GM13976 (cell line): Measurements from ENCODE around the gene ACTG1.

ENCODE experiments used
- DNase-seq: peaks from one replicate; pipeline ENCODE4 v3.0.0; 2012; ENCODE audit warnings: low spot score
- CTCF ChIP-seq: IDR thresholded peaks from 2 replicates; pipeline ENCODE4 v1.5.1; 2012; ENCODE audit warnings: borderline replicate concordance, mild to moderate bottlenecking; ENCODE audit not compliant: insufficient read depth; ENCODE audit errors: extremely low read depth, missing control alignments, control extremely low read depth
- in situ Hi-C: fragments of 300-500 bp; cut with MboI; formaldehyde crosslinking; loops from one replicate; pipeline ENCODE4 v1.12.0; 2022; ENCODE audit warnings: low sequenced_read_pairs, mixed read lengths, inconsistent platforms; ENCODE audit not compliant: unreplicated experiment

ACTG1 gene

GRCh38 chr17:81493198-81494038, 19.2 kb downstream of the ACTG1 start:
- in situ Hi-C loops = no loop called here
- TF ChIP-seq CTCF = no peak
- DNase-seq = no peak

DNA sequence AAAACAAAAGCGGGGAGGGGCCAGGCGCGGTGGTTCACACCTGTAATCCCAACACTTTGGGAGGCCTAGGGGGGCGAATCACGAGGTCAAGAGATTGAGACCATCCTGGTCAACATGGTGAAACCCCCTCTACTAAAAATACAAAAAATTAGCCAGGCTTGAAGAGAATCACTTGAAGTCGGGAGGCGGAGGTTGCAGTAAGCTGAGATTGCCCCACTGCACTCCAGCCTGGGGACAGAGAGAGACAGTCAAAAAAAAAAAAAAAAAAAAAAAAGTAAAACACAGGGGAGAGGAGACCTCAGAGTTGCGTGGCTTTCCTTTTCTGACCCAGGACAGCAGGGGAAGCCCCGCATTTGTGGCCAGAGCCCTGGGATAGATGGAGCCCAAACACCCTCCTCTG, 19.9 kb downstream of the ACTG1 start:
- in situ Hi-C loops = no loop called here
- no peak for DNase-seq
- no peak for TF ChIP-seq CTCF

DNA sequence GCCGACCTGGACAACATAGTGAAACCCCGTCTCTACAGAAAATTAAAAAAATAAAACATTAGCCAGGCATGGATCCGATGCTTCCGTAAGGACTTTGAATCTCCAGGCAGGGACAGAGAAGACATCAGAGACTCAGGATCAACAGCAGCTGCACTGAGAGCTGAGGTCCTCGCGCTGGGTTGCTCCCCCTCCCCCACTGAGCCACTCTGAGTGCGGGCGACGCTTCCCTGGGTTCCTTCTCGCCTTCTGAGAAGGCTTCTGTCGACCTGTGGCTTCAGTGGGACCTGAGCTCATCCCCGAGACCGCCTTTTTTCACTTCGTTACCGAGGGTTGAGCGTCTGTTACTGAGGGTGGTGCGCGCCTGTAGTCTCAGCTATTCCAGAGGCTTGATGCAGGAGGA, 20.4 kb downstream of the ACTG1 start:
- no peak for TF ChIP-seq CTCF
- DNase-seq = no peak
- in situ Hi-C loops = no loop called here

- TF ChIP-seq CTCF = no peak
- DNase-seq = no peak
- in situ Hi-C loops = no loop called here
These were observed 20.8 kb downstream of the ACTG1 start for GRCh38 chr17:81491761-81492160.

- in situ Hi-C loops = no loop called here
- DNase-seq = no peak
- TF ChIP-seq CTCF = no peak
These were observed 21.4 kb downstream of the ACTG1 start for GRCh38 chr17:81491181-81491581.

- no peak for DNase-seq
- in situ Hi-C loops = loop anchor here (10.0 kb wide), 1 partner anchor 235 kb away; no protein-coding TSS in a partner anchor
- no peak for TF ChIP-seq CTCF
These were observed 22.3 kb downstream of the ACTG1 start for GRCh38 chr17:81489998-81490992.
